GM19238 (cell line): ENCODE results near the gene BIRC7.
A peak's percentile ranks its signal among the peaks of the same experiment; 100 is the strongest.
"Not testable (repeated sequence)": the region's sequence is repeated elsewhere in the genome, so short reads cannot be mapped to it uniquely, and the experiment has no call there.

ENCODE experiments used
- DNase-seq: peaks from one replicate; pipeline ENCODE4 v3.0.0; 2011; ENCODE audit warnings: low spot score; ENCODE audit not compliant: insufficient read length

BIRC7 gene

GRCh38 chr20:63206878-63207277 lies 28.8 kb upstream of the BIRC7 start:
- DNase-seq, result no peak

DNA sequence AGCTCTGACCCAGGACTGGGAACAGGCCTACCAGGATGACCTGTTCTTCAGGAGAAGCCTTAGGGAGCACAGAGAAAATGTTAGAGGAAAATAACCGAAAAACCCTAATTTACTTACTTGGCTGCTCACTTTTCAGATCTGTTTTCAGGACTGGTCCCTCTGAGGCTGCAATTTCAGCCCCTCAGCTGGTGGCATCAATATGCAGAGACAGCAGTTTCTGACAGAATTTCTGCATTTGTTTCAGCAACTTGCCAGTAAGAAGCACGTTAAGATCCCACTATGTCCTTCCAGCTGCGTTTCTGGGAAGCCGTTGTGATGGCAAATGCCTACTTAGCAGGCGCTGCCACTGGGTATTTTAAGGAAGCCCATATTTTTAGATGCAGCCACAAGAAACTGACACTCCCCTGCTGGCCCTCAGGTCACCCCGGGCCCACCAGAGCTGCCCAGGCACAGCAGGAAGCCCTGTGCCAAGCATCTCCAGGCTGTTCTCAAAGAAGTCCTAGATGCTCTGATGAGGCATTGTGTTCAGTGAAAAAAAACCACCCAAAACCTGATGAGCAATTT lies 27.3 kb upstream of the BIRC7 start:
- DNase-seq, result no peak

DNA sequence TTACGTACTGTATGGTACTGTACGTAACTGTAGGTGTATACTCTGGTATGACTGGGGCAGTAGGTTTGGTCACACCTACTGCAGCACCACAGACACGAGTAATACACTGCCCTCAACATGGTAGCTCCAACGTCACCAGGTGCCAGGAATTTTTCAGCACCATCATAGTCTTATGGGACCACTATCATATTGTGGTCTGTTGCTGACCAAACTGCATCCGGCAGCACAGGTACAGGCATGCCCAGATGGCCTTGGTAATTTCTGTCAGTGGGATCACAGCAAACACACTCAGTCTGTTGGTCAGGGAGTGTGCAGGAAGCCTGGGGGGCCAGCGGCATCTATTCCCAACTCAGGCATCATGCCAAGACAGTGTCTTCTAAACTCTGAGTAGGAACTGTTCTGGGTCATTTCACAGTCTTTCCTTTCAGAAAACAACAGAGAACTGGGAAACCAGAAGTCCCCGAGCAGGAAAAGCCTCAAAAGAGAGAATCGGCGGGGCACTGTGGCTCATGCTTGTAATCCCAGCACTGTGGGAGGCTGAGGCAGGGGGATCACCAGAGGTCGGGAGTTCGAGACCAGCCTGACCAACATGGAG lies 25.6 kb upstream of the BIRC7 start:
- DNase-seq, result no peak

- no peak for DNase-seq
These were observed 23.3 kb upstream of the BIRC7 start for GRCh38 chr20:63212393-63212730.

DNA sequence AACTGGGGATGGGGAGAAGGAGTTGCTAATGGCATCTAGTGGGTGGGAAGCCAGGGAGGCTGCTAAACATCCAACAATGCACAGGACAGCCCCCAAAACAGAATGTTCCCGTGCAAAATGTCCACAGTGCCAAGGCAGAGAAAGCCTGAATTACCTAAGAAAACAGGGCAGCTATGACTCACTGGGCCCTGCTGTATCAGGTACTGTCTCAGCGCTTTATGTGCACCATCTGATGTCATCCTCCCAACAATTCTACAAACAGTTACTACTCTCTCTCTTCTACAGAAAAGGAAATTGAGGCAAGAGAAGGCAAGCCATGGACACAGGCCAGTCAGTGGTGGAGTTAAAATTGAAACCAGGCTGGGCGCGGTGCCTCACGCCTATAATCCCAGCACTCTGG lies 22.9 kb upstream of the BIRC7 start:
- no peak for DNase-seq

GRCh38 chr20:63214514-63214913 lies 21.2 kb upstream of the BIRC7 start:
- no peak for DNase-seq

GRCh38 chr20:63215101-63216040 lies 20.3 kb upstream of the BIRC7 start:
- DNase-seq, result peak; percentile 47

GRCh38 chr20:63216041-63216848 lies 19.5 kb upstream of the BIRC7 start, which contains the start of gene YTHDF1:
TSS of gene YTHDF1 (minus strand) at chr20:63216131. CDS start at chr20:63215892, 239 bp downstream.
- peak; percentile 99 for DNase-seq

- DNase-seq, result no peak
These were observed 18.7 kb upstream of the BIRC7 start for GRCh38 chr20:63216849-63217471.

- no peak for DNase-seq
These were observed 18.0 kb upstream of the BIRC7 start for GRCh38 chr20:63217706-63218105.

DNA sequence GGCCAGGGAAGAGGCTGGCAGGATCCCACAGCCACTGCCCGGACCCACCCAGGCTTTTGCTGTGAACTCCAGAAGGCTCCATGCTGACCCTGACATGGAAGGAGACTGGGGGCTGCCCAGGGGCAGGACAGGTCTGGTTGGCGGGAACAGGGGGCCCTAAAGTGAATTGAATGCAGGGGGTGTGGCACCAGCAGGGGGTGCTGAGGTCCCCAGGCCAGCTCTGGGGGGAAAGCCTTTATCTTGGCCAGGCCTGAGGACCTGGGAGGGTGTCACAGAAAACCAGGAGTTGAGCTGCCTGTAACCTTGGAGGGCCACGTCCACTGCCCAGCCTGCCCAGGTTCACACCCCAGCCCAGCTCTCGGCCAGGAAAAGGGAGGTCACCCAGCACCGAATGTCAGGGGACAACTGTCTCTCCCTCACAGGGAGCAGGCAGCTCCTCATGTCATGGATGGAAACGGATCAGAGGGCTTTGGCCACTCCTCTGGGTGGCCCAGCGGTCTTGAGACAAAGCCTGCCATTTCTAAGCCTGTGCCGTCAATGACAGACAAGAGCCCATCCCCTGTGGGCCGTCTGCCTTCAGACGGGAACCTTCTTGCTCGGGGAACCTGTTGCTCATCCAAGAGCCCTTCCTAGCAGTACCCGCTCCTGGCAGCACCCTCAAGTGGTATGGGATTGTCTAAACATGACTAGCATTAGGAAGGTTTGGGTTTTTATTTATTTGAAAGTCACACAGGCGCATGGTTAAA lies 16.8 kb upstream of the BIRC7 start:
- no peak for DNase-seq

DNA sequence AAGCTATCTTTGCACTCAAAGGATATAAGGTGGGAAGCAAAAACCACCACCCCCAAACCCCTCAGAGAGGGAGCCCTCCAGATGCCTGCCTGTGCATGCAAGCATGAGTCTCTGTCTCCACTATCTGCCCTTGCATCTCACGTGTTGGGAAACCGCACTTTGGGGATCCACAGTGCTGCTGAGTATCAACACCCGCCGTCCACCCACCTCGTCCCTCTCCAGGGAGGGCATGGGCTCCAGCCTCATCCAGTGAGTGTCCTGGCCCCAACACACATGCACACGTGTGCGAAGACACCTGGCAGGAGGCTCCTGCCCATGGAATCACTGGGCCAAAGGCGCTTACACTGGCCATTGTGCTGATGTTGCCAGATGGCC lies 16.3 kb upstream of the BIRC7 start:
- DNase-seq, result no peak

- no peak for DNase-seq
These were observed 15.7 kb upstream of the BIRC7 start for GRCh38 chr20:63219866-63220521.

DNA sequence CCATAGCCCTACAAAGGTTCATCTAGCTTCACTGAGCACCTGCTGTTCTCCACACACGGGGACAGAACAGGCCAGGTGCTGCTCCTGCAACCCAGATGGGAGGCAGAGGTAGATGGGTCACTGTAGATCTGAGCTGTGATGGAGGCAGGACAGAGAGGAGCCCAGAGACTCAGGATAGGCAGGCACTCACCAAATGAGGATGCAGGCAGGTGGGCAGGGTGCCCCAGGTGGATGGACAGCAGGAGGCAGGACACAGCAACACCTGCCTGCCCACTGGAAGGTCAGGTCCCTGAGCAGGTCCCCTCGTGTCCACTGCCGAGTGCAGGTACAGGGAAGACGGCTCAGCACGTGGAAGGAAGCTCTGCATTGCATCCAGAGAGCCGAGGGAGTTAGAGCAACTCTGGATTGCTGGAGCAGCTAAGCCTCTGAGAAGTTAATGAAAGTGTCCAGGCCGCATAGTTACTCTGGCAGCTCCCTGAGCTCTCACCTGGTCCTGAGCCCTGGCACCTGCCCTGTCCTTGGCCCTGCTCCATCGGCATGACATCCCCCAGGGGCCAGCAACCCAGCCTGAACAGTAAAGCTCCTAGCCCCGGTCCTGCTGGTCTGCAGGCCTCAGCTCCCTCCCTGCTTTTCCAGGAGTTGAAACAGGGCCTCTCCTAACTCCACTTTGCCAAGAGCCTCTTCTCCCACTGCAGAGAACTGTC lies 14.9 kb upstream of the BIRC7 start:
- DNase-seq, result no peak

DNA sequence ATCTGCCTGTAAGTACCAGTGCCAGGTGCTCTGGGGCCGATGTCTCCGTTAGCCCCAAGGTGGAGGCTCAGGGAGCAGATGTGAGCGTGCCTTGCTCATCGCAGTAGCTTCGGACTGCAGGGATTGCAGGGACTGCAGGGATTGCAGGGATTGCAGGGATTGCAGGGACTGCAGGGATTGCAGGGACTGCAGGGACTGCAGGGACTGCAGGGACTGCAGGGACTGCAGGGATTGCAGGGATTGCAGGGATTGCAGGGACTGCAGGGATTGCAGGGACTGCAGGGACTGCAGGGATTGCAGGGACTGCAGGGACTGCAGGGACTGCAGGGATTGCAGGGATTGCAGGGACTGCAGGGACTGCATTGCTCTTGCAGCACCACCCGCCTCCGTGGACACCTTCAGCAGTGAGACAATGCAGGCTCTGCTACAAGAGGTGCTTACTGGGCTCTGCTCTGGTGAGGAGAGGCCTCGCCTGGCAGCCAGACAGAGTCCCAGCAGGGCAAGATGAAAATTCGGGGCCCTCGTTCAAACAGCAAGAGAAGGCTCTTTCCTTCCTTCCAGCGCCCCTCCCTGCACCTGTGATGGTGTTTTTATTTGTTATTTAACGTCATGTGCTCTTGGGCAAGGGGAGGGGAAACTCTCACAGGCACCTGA lies 14.2 kb upstream of the BIRC7 start:
- DNase-seq, result not testable (repeated sequence)

DNA sequence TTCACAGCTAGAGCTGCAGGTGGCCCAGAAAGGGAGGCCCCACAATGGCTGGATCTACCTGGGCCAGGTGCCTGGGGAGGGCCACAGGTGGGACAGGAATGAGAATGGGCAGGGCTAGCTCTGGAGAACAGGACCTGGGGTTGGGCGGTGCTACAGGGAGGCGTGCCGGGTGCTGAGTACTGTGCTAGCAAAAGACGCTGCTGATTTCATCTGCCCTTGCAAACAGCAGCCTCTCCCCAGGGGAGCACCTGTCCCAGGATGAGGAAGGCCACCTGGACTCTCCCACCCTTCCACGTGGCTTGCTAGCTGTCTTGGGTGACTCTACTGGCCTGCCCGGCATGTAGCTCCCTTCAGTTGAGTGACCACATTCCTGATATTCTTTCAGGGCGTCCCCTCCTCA lies 13.2 kb upstream of the BIRC7 start:
- DNase-seq, result no peak

- DNase-seq, result peak; percentile 46
These were observed 12.4 kb upstream of the BIRC7 start for GRCh38 chr20:63223121-63223825.

DNA sequence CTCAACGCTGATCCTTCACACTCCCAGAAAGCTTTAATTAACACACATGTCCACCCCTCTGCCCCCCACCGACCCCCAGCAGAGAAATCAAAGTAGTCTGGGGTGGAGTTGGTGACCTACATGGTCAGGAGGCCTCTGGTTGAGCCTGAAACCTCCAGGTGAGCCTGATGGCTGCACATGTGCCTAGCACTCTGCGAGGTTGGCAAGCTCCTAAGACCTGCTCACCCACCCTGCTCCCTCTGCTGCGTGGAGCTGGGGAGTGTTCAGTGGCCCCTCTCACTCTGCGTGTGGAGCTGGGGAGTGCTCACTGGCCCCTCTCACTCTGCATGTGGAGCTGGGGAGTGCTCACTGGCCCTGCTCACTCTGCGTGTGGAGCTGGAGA lies 11.9 kb upstream of the BIRC7 start:
- no peak for DNase-seq
